ENCODE data around the gene UFM1. TPM values are rescaled to one million over a fixed set of nuclear protein-coding genes. Genes with fewer than 3 reads are reported as not detected.

The UFM1 gene
- total RNA-seq, 4 donors from 2014 or later: 22.6 to 31.0 (median 24.3) TPM

DNA sequence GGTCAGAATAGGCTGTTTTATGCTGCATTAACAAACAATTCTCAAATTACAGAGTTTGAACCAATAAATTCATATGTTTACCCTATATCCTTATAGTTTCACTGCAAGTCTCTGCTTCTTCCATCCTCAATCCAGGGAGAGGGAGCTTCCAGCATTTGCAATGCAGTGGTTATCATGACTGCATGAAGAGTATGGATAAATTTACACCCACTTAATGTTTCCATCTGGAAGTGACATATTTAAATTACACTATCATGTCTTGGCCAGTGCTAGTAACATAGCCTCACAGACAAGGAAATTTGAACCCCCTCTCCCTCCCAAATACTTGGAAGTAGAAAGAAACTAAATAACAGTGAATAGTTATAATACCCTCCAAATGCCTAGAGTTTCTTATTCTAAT is 33.5 kb upstream of the UFM1 start:
- H3K4me1 ChIP-seq: no peaks in the 10 kb centered on the region
- H3K36me3 ChIP-seq: no peaks in the 10 kb centered on the region
- intact Hi-C loops (cut with DNase I; ENCODE audit: low total_unique reads) (no loop called here), in situ Hi-C loops (cut with MboI; ENCODE audit: low sequenced_read_pairs in 4 of 4) (no loop called here)
- H3K9me3 ChIP-seq: no peaks in the 10 kb centered on the region
- no peak overlapping the region for H3K4me3 ChIP-seq
- TF ChIP-seq, protein P1, sequence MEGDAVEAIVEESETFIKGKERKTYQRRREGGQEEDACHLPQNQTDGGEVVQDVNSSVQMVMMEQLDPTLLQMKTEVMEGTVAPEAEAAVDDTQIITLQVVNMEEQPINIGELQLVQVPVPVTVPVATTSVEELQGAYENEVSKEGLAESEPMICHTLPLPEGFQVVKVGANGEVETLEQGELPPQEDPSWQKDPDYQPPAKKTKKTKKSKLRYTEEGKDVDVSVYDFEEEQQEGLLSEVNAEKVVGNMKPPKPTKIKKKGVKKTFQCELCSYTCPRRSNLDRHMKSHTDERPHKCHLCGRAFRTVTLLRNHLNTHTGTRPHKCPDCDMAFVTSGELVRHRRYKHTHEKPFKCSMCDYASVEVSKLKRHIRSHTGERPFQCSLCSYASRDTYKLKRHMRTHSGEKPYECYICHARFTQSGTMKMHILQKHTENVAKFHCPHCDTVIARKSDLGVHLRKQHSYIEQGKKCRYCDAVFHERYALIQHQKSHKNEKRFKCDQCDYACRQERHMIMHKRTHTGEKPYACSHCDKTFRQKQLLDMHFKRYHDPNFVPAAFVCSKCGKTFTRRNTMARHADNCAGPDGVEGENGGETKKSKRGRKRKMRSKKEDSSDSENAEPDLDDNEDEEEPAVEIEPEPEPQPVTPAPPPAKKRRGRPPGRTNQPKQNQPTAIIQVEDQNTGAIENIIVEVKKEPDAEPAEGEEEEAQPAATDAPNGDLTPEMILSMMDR (IDR thresholded peaks at IDR 0.05 in 4 of 5, conservative IDR thresholded peaks at IDR 0.05 in 1 of 5): no peak
- no peak for TF ChIP-seq POLR2A (IDR thresholded peaks at IDR 0.05)
- ATAC-seq (no peak), DNase-seq (no peak)
- no peaks in the 10 kb centered on the region for H3K27me3 ChIP-seq
- no peak overlapping the region for H3K27ac ChIP-seq

DNA sequence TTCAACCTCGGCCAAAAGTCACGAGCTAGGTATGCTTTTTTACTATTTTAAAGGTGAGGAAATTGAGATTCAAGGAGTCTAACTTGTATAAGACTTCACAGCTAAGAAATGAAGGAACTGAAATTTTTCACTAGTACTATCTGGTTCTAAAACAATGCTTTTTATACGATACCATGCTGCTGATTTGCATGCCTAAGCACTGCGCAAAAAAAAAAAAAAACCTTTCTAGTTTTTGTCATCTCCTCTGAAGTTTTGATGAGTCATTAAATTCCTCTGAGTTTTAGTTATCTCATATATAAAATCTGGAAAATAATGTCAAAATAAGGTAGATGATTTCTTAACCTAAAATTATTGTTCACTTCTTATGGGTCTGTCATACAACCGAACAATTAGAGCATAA is 28.0 kb upstream of the UFM1 start:
- Histone ChIP-seq H3K4me3 (no peak overlapping the region), H3K36me3 (no peaks in the 10 kb centered on the region), H3K27ac (no peak overlapping the region), H3K9me3 (no peaks in the 10 kb centered on the region), H3K27me3 (no peaks in the 10 kb centered on the region), H3K4me1 (no peaks in the 10 kb centered on the region)
- in situ Hi-C loops (cut with MboI; ENCODE audit: low sequenced_read_pairs in 4 of 4): no loop called here
- TF ChIP-seq, protein P1 (IDR thresholded peaks at IDR 0.05 in 4 of 5, conservative IDR thresholded peaks at IDR 0.05 in 1 of 5): no peak
- intact Hi-C loops (cut with DNase I; ENCODE audit: low total_unique reads): no loop called here
- no peak for DNase-seq
- ATAC-seq: no peak

DNA sequence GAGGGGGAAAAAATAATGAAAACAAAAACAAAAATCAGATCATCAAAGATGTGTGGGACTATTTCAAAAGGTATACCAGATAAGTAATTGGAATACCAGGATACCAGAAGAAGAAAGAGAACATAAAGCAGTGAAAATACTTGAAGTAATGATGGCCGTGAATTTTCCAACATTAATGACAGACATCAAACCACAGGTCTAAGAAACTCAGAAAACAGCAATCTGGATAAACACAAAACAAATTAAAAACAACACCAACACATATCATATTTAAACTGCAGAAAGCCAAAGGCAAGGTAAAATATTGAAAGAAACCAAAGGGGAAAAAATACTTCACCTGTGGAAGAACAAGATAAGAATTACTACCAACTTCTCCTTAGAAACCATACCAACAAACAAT is 24.2 kb upstream of the UFM1 start:
- Histone ChIP-seq H3K9me3 (no peaks in the 10 kb centered on the region), H3K4me1 (no peaks in the 10 kb centered on the region), H3K27me3 (no peaks in the 10 kb centered on the region), H3K27ac (no peak overlapping the region), H3K4me3 (no peak overlapping the region), H3K36me3 (no peaks in the 10 kb centered on the region)
- intact Hi-C loops (cut with DNase I; ENCODE audit: low total_unique reads) (no loop called here), in situ Hi-C loops (cut with MboI; ENCODE audit: low sequenced_read_pairs in 4 of 4) (loop anchor here in 1 of 4 donors (25.0 kb wide), 1 partner anchor 1263 kb away; the partner anchor contains the start of gene SUPT20H)
- no peak for ATAC-seq
- no peak for DNase-seq
- TF ChIP-seq, protein P1 (IDR thresholded peaks at IDR 0.05 in 4 of 5, conservative IDR thresholded peaks at IDR 0.05 in 1 of 5): no peak
- no peak for TF ChIP-seq POLR2A (IDR thresholded peaks at IDR 0.05)

DNA sequence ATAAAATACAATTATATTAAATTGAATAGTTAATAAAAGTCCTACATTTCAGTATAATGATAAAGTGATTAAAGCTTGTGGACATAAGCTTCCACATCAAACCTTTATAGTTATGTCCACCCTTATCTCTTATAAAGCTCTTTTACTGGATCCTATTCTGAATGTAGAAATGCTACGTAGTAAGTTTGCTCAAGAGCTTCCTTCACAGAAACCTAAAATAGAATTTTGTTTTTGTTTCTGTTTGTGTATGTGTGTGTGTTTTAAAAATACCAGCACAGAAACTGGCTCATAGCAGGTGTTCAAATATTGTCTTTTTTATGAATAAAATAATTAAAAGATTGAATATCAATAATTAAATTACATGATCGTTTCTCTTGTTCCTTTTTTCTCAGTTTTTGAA is 21.0 kb upstream of the UFM1 start:
- no peaks in the 10 kb centered on the region for H3K27me3 ChIP-seq
- intact Hi-C loops (cut with DNase I; ENCODE audit: low total_unique reads) (no loop called here), in situ Hi-C loops (cut with MboI; ENCODE audit: low sequenced_read_pairs in 4 of 4) (loop anchor here in 1 of 4 donors (25.0 kb wide), 1 partner anchor 1266 kb away; the partner anchor contains the start of gene SUPT20H)
- no peaks in the 10 kb centered on the region for H3K9me3 ChIP-seq
- TF ChIP-seq, protein P1 (IDR thresholded peaks at IDR 0.05 in 4 of 5, conservative IDR thresholded peaks at IDR 0.05 in 1 of 5): no peak
- TF ChIP-seq POLR2A (IDR thresholded peaks at IDR 0.05): no peak
- no peaks in the 10 kb centered on the region for H3K4me1 ChIP-seq
- H3K27ac ChIP-seq: no peak overlapping the region
- DNase-seq (no peak), ATAC-seq (no peak)
- no peak overlapping the region for H3K4me3 ChIP-seq
- H3K36me3 ChIP-seq: no peaks in the 10 kb centered on the region

DNA sequence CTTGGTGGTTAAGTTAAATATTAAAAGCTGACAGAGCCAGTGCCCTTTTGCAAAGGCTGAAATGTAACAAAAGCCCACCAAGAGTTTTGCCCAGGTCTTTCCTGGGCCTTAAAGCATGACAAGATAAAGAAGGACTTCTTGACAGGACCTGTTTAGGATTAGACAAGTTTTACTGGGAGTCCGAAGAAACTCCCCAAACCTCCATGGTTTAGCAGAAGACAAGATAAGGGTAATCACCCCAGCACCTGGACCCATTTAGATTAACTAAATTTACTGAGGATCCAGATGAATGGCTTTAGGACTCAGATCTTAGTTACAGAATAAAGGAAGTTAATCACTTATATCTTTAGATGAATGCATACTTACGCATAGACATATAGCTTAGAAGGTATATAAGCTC is 14.8 kb upstream of the UFM1 start:
- Histone ChIP-seq H3K9me3 (no peaks in the 10 kb centered on the region), H3K4me3 (no peak overlapping the region), H3K36me3 (no peaks in the 10 kb centered on the region), H3K4me1 (no peaks in the 10 kb centered on the region), H3K27ac (no peak overlapping the region), H3K27me3 (no peaks in the 10 kb centered on the region)
- ATAC-seq (no peak), DNase-seq (no peak)
- intact Hi-C loops (cut with DNase I; ENCODE audit: low total_unique reads): no loop called here
- in situ Hi-C loops (cut with MboI; ENCODE audit: low sequenced_read_pairs in 4 of 4): loop anchor here in 1 of 4 donors (25.0 kb wide), 1 partner anchor 1273 kb away; the partner anchor contains the start of gene SUPT20H
- no peak for TF ChIP-seq POLR2A (IDR thresholded peaks at IDR 0.05)
- TF ChIP-seq, protein P1 (IDR thresholded peaks at IDR 0.05 in 4 of 5, conservative IDR thresholded peaks at IDR 0.05 in 1 of 5): no peak

Measured in gastrocnemius medialis (tissue), 4 donors.